B cell (primary cell): ENCODE measurements around the gene JAG1.

ENCODE experiments used
- EZH2 ChIP-seq: IDR thresholded peaks from 2 replicates; pipeline ENCODE4 v1.6.1; 2012; ENCODE audit warnings: borderline replicate concordance, low read depth, mild to moderate bottlenecking, moderate library complexity, low read length; ENCODE audit not compliant: insufficient read depth, poor library complexity, severe bottlenecking
- TF ChIP-seq, protein P1 (sequence below): fragments of 200-600 bp; IDR thresholded peaks from one replicate; pipeline ENCODE4 v1.8.0; 2022; ENCODE audit warnings: antibody characterized with exemption, mild to moderate bottlenecking

GRCh38 chr20:10679269-10679668, 5.5 kb upstream of the JAG1 start:
- TF ChIP-seq, protein P1, sequence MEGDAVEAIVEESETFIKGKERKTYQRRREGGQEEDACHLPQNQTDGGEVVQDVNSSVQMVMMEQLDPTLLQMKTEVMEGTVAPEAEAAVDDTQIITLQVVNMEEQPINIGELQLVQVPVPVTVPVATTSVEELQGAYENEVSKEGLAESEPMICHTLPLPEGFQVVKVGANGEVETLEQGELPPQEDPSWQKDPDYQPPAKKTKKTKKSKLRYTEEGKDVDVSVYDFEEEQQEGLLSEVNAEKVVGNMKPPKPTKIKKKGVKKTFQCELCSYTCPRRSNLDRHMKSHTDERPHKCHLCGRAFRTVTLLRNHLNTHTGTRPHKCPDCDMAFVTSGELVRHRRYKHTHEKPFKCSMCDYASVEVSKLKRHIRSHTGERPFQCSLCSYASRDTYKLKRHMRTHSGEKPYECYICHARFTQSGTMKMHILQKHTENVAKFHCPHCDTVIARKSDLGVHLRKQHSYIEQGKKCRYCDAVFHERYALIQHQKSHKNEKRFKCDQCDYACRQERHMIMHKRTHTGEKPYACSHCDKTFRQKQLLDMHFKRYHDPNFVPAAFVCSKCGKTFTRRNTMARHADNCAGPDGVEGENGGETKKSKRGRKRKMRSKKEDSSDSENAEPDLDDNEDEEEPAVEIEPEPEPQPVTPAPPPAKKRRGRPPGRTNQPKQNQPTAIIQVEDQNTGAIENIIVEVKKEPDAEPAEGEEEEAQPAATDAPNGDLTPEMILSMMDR, result no peak
- no peak for TF ChIP-seq EZH2
